IMR-90 (cell line): ENCODE measurements around the gene SMU1. TPM values are rescaled to one million over a fixed set of nuclear protein-coding genes. Genes with fewer than 3 reads are reported as not detected.

Experiments used
- ATAC-seq: fragments of 200-7000 bp; cut with Tn5 transposase; 2 replicates; pipeline ENCODE4 v1.9.1; 2020; ENCODE audit warnings: low read depth, mild to moderate bottlenecking, moderate library complexity
- BruUV-seq: library from RNA; stranded (reverse); fragments of 400-500 nt; replicated peaks from 2 replicates; lab custom pipeline; 2021; lab: Mats Ljungman, UMichigan
- CTCF ChIA-PET: fragments of 300-600 bp; formaldehyde crosslinking; extraction: SDS; loops from one replicate; lab custom pipeline; 2021; ENCODE audit warnings: antibody characterized with exemption; lab: Yijun Ruan, JAX
- POLR2A ChIA-PET: fragments of 300-600 bp; sonication (Branson Sonifier 250); formaldehyde crosslinking; loops from one replicate; lab custom pipeline; 2022; ENCODE audit warnings: antibody characterized with exemption; ENCODE audit not compliant: unreplicated experiment; lab: Charles Lee
- DNase-seq: peaks from one replicate; pipeline ENCODE4 v3.0.0; 2013
- H2AFZ ChIP-seq: replicated peaks from 2 replicates; pipeline ENCODE3; 2013; ENCODE audit warnings: low read length, mild to moderate bottlenecking; ENCODE audit not compliant: poor library complexity
- H2AK5ac ChIP-seq: 2 replicates; pipeline ENCODE4 v1.6.1; 2013; ENCODE audit warnings: low read depth, low read length, inconsistent platforms
- H2AK9ac ChIP-seq: replicated peaks from 2 replicates; pipeline ENCODE3; 2013; ENCODE audit warnings: mild to moderate bottlenecking, low read depth, low read length, moderate library complexity; ENCODE audit not compliant: poor library complexity
- H2BK120ac ChIP-seq: 2 replicates; pipeline ENCODE4 v1.6.1; 2013; ENCODE audit warnings: low read depth, low read length, inconsistent platforms
- H2BK15ac ChIP-seq: 3 replicates; pipeline ENCODE4 v1.6.1; 2013; ENCODE audit warnings: low read depth, low read length, inconsistent platforms
- H2BK20ac ChIP-seq: 2 replicates; pipeline ENCODE4 v1.6.1; 2013; ENCODE audit warnings: low read depth, mild to moderate bottlenecking, inconsistent platforms, low read length, moderate library complexity
- H2BK5ac ChIP-seq: 2 replicates; pipeline ENCODE4 v1.6.1; 2013; ENCODE audit warnings: mild to moderate bottlenecking, low read depth, low read length, inconsistent platforms; ENCODE audit not compliant: poor library complexity, severe bottlenecking
- H3K14ac ChIP-seq: replicated peaks from 2 replicates; pipeline ENCODE4 v1.6.1; 2013; ENCODE audit warnings: low read depth, low read length, inconsistent platforms
- H3K18ac ChIP-seq: 2 replicates; pipeline ENCODE4 v1.6.1; 2013; ENCODE audit warnings: low read depth, low read length, control low read depth
- H3K23ac ChIP-seq: 2 replicates; pipeline ENCODE4 v1.6.1; 2013; ENCODE audit warnings: low read depth, low read length, inconsistent platforms
- H3K27ac ChIP-seq: 2 replicates; pipeline ENCODE4 v1.5.1; 2013; ENCODE audit warnings: mild to moderate bottlenecking, control low read depth, low read length; ENCODE audit not compliant: insufficient read depth
- H3K27me3 ChIP-seq: 2 replicates; pipeline ENCODE4 v1.6.1; 2013; ENCODE audit warnings: low read length; ENCODE audit not compliant: control insufficient read depth, insufficient read depth
- H3K36me3 ChIP-seq: 2 replicates; pipeline ENCODE4 v1.6.1; 2013; ENCODE audit warnings: low read length, mixed read lengths; ENCODE audit not compliant: control insufficient read depth, insufficient read depth
- H3K4ac ChIP-seq: 2 replicates; pipeline ENCODE4 v1.6.1; 2013; ENCODE audit warnings: low read depth, low read length, inconsistent platforms
- H3K4me1 ChIP-seq: 2 replicates; pipeline ENCODE4 v1.6.1; 2013; ENCODE audit warnings: low read length, mixed read lengths; ENCODE audit not compliant: control insufficient read depth, insufficient read depth
- H3K4me2 ChIP-seq: 2 replicates; pipeline ENCODE4 v1.6.1; 2013; ENCODE audit warnings: low read depth, mild to moderate bottlenecking, control low read depth, low read length, moderate library complexity
- H3K4me3 ChIP-seq: 2 replicates; pipeline ENCODE4 v1.5.1; 2013; ENCODE audit warnings: low read depth, mild to moderate bottlenecking, control low read depth, low read length, moderate library complexity; ENCODE audit not compliant: insufficient read depth
- H3K56ac ChIP-seq: 2 replicates; pipeline ENCODE4 v1.6.1; 2013; ENCODE audit warnings: low read length, inconsistent platforms; ENCODE audit not compliant: insufficient read depth; ENCODE audit errors: extremely low read depth
- H3K79me1 ChIP-seq, 2 experiments: 2 replicates each; pipeline ENCODE4 v1.6.1; 2013; ENCODE audit warnings: low read length in 2 of 2, inconsistent platforms in 1 of 2, low read depth in 1 of 2
- H3K9ac ChIP-seq: 2 replicates; pipeline ENCODE4 v1.6.1; 2013; ENCODE audit warnings: low read depth, low read length, control low read depth
- H3K9me1 ChIP-seq: 2 replicates; pipeline ENCODE4 v1.6.1; 2013; ENCODE audit warnings: low read length, inconsistent platforms; ENCODE audit not compliant: insufficient read depth
- H3K9me3 ChIP-seq: 2 replicates; pipeline ENCODE4 v1.6.1; 2013; ENCODE audit warnings: low read length; ENCODE audit not compliant: control insufficient read depth, insufficient read depth
- H4K20me1 ChIP-seq: 2 replicates; pipeline ENCODE4 v1.6.1; 2013; ENCODE audit warnings: low read length, inconsistent platforms; ENCODE audit not compliant: insufficient read depth
- H4K5ac ChIP-seq: 2 replicates; pipeline ENCODE4 v1.6.1; 2013; ENCODE audit warnings: mild to moderate bottlenecking, low read depth, low read length, control low read depth
- H4K8ac ChIP-seq, 2 experiments: 2 replicates each; pipeline ENCODE4 v1.6.1; 2013; ENCODE audit warnings: low read depth in 2 of 2, low read length in 2 of 2, control low read depth in 1 of 2, inconsistent platforms in 1 of 2
- H4K91ac ChIP-seq: 2 replicates; pipeline ENCODE4 v1.6.1; 2013; ENCODE audit warnings: low read depth, low read length, inconsistent platforms; ENCODE audit not compliant: insufficient read depth
- CHD1 ChIP-seq: IDR thresholded peaks from 2 replicates; pipeline ENCODE4 v1.6.1; 2012; ENCODE audit warnings: low read depth, low read length, improper control_type of control experiment
- MAZ ChIP-seq: IDR thresholded peaks from 2 replicates; pipeline ENCODE4 v1.6.1; 2012; ENCODE audit warnings: low read depth, mild to moderate bottlenecking, low read length, improper control_type of control experiment, moderate library complexity, borderline replicate concordance
- POLR2A ChIP-seq: IDR thresholded peaks from 2 replicates; pipeline ENCODE4 v1.6.1; 2012; ENCODE audit warnings: mild to moderate bottlenecking, low read depth, low read length
- RAD21 ChIP-seq: IDR thresholded peaks from 2 replicates; pipeline ENCODE4 v1.6.1; 2012; ENCODE audit warnings: low read length, improper control_type of control experiment
- RCOR1 ChIP-seq: IDR thresholded peaks from 2 replicates; pipeline ENCODE4 v1.6.1; 2012; ENCODE audit warnings: mild to moderate bottlenecking, low read length, improper control_type of control experiment; ENCODE audit not compliant: insufficient replicate concordance
- SMC3 ChIP-seq: fragments of 150-350 bp; IDR thresholded peaks from 2 replicates; pipeline ENCODE4 v1.6.1; 2016; ENCODE audit warnings: low read depth, mild to moderate bottlenecking, antibody characterized with exemption, low read length, moderate library complexity
- WGBS, 2 experiments: methylation state at CpG; one replicate each; pipeline versions ENCODE4 v1.1.5 to v1.1.7; 2013; ENCODE audit warnings: missing lambda C conversion rate in 2 of 2; ENCODE audit not compliant: insufficient read length in 1 of 2; ENCODE audit errors: extremely low coverage in 2 of 2; 5-methylcytosine and 5-hydroxymethylcytosine counted together
- dilution Hi-C: fragments of 300-500 bp; cut with HindIII; formaldehyde crosslinking; loops from one replicate; pipeline ENCODE4 v1.14.3; 2018; ENCODE audit warnings: low sequenced_read_pairs; ENCODE audit not compliant: unreplicated experiment
- in situ Hi-C: fragments of 300-500 bp; cut with MboI; formaldehyde crosslinking; loops from 3 replicates; pipeline ENCODE4 v1.14.3; 2019; ENCODE audit warnings: low sequenced_read_pairs, inconsistent platforms, mixed read lengths
- intact Hi-C: fragments of 100-400 bp; cut with micrococcal nuclease; formaldehyde crosslinking; loops from 2 replicates; pipeline ENCODE4 v1.10.0; 2022
- polyA plus RNA-seq, 3 experiments: library from polyadenylated mRNA; depleted of rRNA; stranded (reverse); fragments of >200 nt; gene quantifications; 2 replicates each; pipeline ENCODE4 v1.2.3, GENCODE V29; 2012; ENCODE audit warnings: low replicate concordance in 1 of 3
- total RNA-seq: library from RNA; depleted of rRNA; stranded (reverse); fragments of >200 nt; gene quantifications from 2 replicates; pipeline ENCODE4 v1.2.3, GENCODE V29; 2012

The SMU1 gene
- total and polyA plus RNA-seq, 2 of the 4 experiments (the other 2 are of a cell fraction), result 11.1 to 36.0 TPM

- H4K5ac ChIP-seq, result no peak overlapping the region
- no peak overlapping the region for H2AK5ac ChIP-seq
- H3K18ac ChIP-seq, result no peak overlapping the region
- H4K20me1 ChIP-seq, result no peaks in the 10 kb centered on the region
- H3K79me1 ChIP-seq, result peaks cover 22 to 40% of the 10 kb centered on the region in 2 experiments
- H2BK5ac ChIP-seq, result no peak overlapping the region
- DNase-seq (no peak), ATAC-seq (no peak)
- no peak overlapping the region for H3K23ac ChIP-seq
- no peak overlapping the region for H2AFZ ChIP-seq
- no peak overlapping the region for H3K9ac ChIP-seq
- TF ChIP-seq SMC3 (no peak), MAZ (no peak), RCOR1 (no peak), RAD21 (no peak), POLR2A (no peak), CHD1 (no peak)
- intact Hi-C loops (no loop called here), in situ Hi-C loops (no loop called here), dilution Hi-C loops (no loop called here)
- no peak overlapping the region for H2BK15ac ChIP-seq
- peaks cover 5% of the 10 kb centered on the region for H3K9me1 ChIP-seq
- H3K4me2 ChIP-seq, result no peak overlapping the region
- no peaks in the 10 kb centered on the region for H3K27me3 ChIP-seq
- no peak overlapping the region for H4K8ac ChIP-seq
- CTCF ChIA-PET, result no interaction called here
- H3K4ac ChIP-seq, result no peak overlapping the region
- H2BK20ac ChIP-seq, result no peak overlapping the region
- no peak overlapping the region for H3K56ac ChIP-seq
- H2BK120ac ChIP-seq, result no peak overlapping the region
- peaks cover 5% of the 10 kb centered on the region for H3K4me1 ChIP-seq
- WGBS, 2 experiments, result 68% methylated on average over 8 of the region's 25 CpGs; no CpG with 5 or more reads in 1 of the 2 experiments
- H3K36me3 ChIP-seq, result peaks cover 8% of the 10 kb centered on the region; the same call in 1 of the 2 replicates
- H3K27ac ChIP-seq, result no peak overlapping the region
- no peak overlapping the region for H2AK9ac ChIP-seq
- no peak overlapping the region for H3K4me3 ChIP-seq
- H3K9me3 ChIP-seq, result no peaks in the 10 kb centered on the region
- POLR2A ChIA-PET, result no interaction called here
- no peak overlapping the region for H4K91ac ChIP-seq
- H3K14ac ChIP-seq, result no peak overlapping the region
- BruUV-seq, result no TSS peak
These were observed 56.7 kb downstream of the SMU1 start for GRCh38 chr9:33019797-33020196.
